Ovary (tissue), 3 donors: Measurements from ENCODE around the gene TRNP1.

Source experiments
- CTCF ChIP-seq, 3 donors: fragments of 450-650 bp in 2 of 3; fragments of 200-600 bp in 1 of 3; IDR thresholded peaks; one replicate each; pipeline versions ENCODE4 v1.5.1 to v1.8.0; 2016 to 2022; ENCODE audit warnings: antibody characterized with exemption in 3 of 3, mild to moderate bottlenecking in 1 of 3
- EP300 ChIP-seq: sonication (generic); formaldehyde crosslinking; IDR thresholded peaks from one replicate; pipeline ENCODE4 v1.6.1; 2017; ENCODE audit warnings: antibody characterized with exemption
- POLR2A ChIP-seq: fragments of 450-650 bp; IDR thresholded peaks from one replicate; pipeline ENCODE4 v1.6.1; 2017; ENCODE audit warnings: antibody characterized with exemption, mild to moderate bottlenecking, moderate library complexity
- donor health status: DM: no; HTN: no; CAD: no.

GRCh38 chr1:27011058-27011764 is 17.7 kb downstream of the TRNP1 start:
- no peak for TF ChIP-seq CTCF (IDR thresholded peaks at IDR 0.05)
- TF ChIP-seq POLR2A = no peak
- no peak for TF ChIP-seq EP300
